ENCODE measurements around the gene OR51G2. TPM values are rescaled to one million over a fixed set of nuclear protein-coding genes. Genes with fewer than 3 reads are reported as not detected.
"Not testable (repeated sequence)": the region's sequence is repeated elsewhere in the genome, so short reads cannot be mapped to it uniquely, and the experiment has no call there.

OR51G2 gene
- total RNA-seq (2022) (not detected in 2 replicates), Bru-seq, nascent RNA (not detected), BruChase-seq, experiment 1, labeled RNA remaining after a 6-hour chase (not detected), BruChase-seq, experiment 2, labeled RNA remaining after a 2-hour chase (not detected)
- long read RNA-seq, result 0 reads

- Mint-ChIP-seq H3K27me3 (ENCODE audit: insufficient read depth, unreplicated experiment) (peaks cover 15% of the 10 kb centered on the region), H3K36me3 (ENCODE audit: insufficient read depth, unreplicated experiment) (no peaks in the 10 kb centered on the region), H3K4me1 (ENCODE audit: insufficient read depth, unreplicated experiment) (no peaks in the 10 kb centered on the region), H3K27ac (ENCODE audit: low read depth, unreplicated experiment) (no peak within 1 kb of the TSS), H3K4me3 (ENCODE audit: unreplicated experiment) (no peak within 1 kb of the TSS), H3K9me3 (ENCODE audit: unreplicated experiment) (no peaks in the 10 kb centered on the region)
- CTCF ChIA-PET, result no interaction called here
- no TSS peak for BruUV-seq (replicated peaks)
- intact Hi-C loops (cut with micrococcal nuclease), result no loop called here
- TF ChIP-seq CTCF (IDR thresholded peaks at IDR 0.05; ENCODE audit: unreplicated experiment), result no peak
- POLR2A ChIA-PET, result no interaction called here
- DNase-seq (ENCODE audit: unreplicated experiment), result no peak
Measured at GRCh38 chr11:4919250-4919649, at the start of gene OR51G2. Gene OR51G2 (minus strand): TSS chr11:4919350. CDS start chr11:4915663, 3,687 bp downstream.

GRCh38 chr11:4962816-4963215 lies 43.7 kb upstream of the OR51G2 start:
- no peak for TF ChIP-seq CTCF (IDR thresholded peaks at IDR 0.05; ENCODE audit: unreplicated experiment)
- peaks cover 8% of the 10 kb centered on the region for H3K9me3 Mint-ChIP-seq (ENCODE audit: unreplicated experiment)
- H3K27ac Mint-ChIP-seq (ENCODE audit: low read depth, unreplicated experiment), result no peak overlapping the region
- no peak overlapping the region for H3K4me3 Mint-ChIP-seq (ENCODE audit: unreplicated experiment)
- BruUV-seq (replicated peaks), result no TSS peak
- DNase-seq (ENCODE audit: unreplicated experiment), result no peak
- ChIA-PET CTCF (no interaction called here), POLR2A (no interaction called here)
- intact Hi-C loops (cut with micrococcal nuclease), result no loop called here
- no peaks in the 10 kb centered on the region for H3K4me1 Mint-ChIP-seq (ENCODE audit: insufficient read depth, unreplicated experiment)
- H3K36me3 Mint-ChIP-seq (ENCODE audit: insufficient read depth, unreplicated experiment), result no peaks in the 10 kb centered on the region
- H3K27me3 Mint-ChIP-seq (ENCODE audit: insufficient read depth, unreplicated experiment), result peaks cover 33% of the 10 kb centered on the region

- no peaks in the 10 kb centered on the region for H3K36me3 Mint-ChIP-seq (ENCODE audit: insufficient read depth, unreplicated experiment)
- ChIA-PET POLR2A (no interaction called here), CTCF (interaction anchor here (0.6 kb wide), 1 partner anchor 13 kb away, joined by 3 read pairs; no protein-coding TSS in a partner anchor)
- peaks cover 8% of the 10 kb centered on the region for H3K9me3 Mint-ChIP-seq (ENCODE audit: unreplicated experiment)
- intact Hi-C loops (cut with micrococcal nuclease), result no loop called here
- H3K4me1 Mint-ChIP-seq (ENCODE audit: insufficient read depth, unreplicated experiment), result no peaks in the 10 kb centered on the region
- H3K4me3 Mint-ChIP-seq (ENCODE audit: unreplicated experiment), result no peak overlapping the region
- no TSS peak for BruUV-seq (replicated peaks)
- peaks cover 30% of the 10 kb centered on the region for H3K27me3 Mint-ChIP-seq (ENCODE audit: insufficient read depth, unreplicated experiment)
- H3K27ac Mint-ChIP-seq (ENCODE audit: low read depth, unreplicated experiment), result no peak overlapping the region
- no peak for TF ChIP-seq CTCF (IDR thresholded peaks at IDR 0.05; ENCODE audit: unreplicated experiment)
- DNase-seq (ENCODE audit: unreplicated experiment), result peak; percentile 3
Measured at GRCh38 chr11:4960877-4961276, 41.7 kb upstream of the OR51G2 start.

GRCh38 chr11:4957396-4957795 lies 38.2 kb upstream of the OR51G2 start:
- peaks cover 8% of the 10 kb centered on the region for H3K9me3 Mint-ChIP-seq (ENCODE audit: unreplicated experiment)
- no peak for TF ChIP-seq CTCF (IDR thresholded peaks at IDR 0.05; ENCODE audit: unreplicated experiment)
- peaks cover 23% of the 10 kb centered on the region for H3K27me3 Mint-ChIP-seq (ENCODE audit: insufficient read depth, unreplicated experiment)
- H3K36me3 Mint-ChIP-seq (ENCODE audit: insufficient read depth, unreplicated experiment), result no peaks in the 10 kb centered on the region
- BruUV-seq (replicated peaks), result no TSS peak
- no peaks in the 10 kb centered on the region for H3K4me1 Mint-ChIP-seq (ENCODE audit: insufficient read depth, unreplicated experiment)
- no peak for DNase-seq (ENCODE audit: unreplicated experiment)
- no peak overlapping the region for H3K4me3 Mint-ChIP-seq (ENCODE audit: unreplicated experiment)
- POLR2A ChIA-PET, result no interaction called here
- intact Hi-C loops (cut with micrococcal nuclease), result no loop called here
- CTCF ChIA-PET, result no interaction called here
- H3K27ac Mint-ChIP-seq (ENCODE audit: low read depth, unreplicated experiment), result no peak overlapping the region

GRCh38 chr11:4955613-4956012 lies 36.5 kb upstream of the OR51G2 start, which contains the start of gene OR51A2:
Gene OR51A2 (minus strand): TSS chr11:4955713. CDS start chr11:4955713, 0 bp downstream.
- DNase-seq (ENCODE audit: unreplicated experiment); POLR2A ChIA-PET; BruUV-seq (replicated peaks); CTCF ChIA-PET; H3K4me1 Mint-ChIP-seq (ENCODE audit: insufficient read depth, unreplicated experiment); intact Hi-C loops (cut with micrococcal nuclease); H3K27ac Mint-ChIP-seq (ENCODE audit: low read depth, unreplicated experiment); H3K4me3 Mint-ChIP-seq (ENCODE audit: unreplicated experiment); H3K9me3 Mint-ChIP-seq (ENCODE audit: unreplicated experiment); H3K36me3 Mint-ChIP-seq (ENCODE audit: insufficient read depth, unreplicated experiment): not testable (repeated sequence)
- peaks cover 15% of the 10 kb centered on the region for H3K27me3 Mint-ChIP-seq (ENCODE audit: insufficient read depth, unreplicated experiment)
